B cell (primary cell): ENCODE data around the gene CDC25C. TPM values are rescaled to one million over a fixed set of nuclear protein-coding genes. Genes with fewer than 3 reads are reported as not detected.

Source experiments
- ATAC-seq: fragments of 200-7000 bp; cut with Tn5 transposase; one replicate; pipeline ENCODE4 v1.10.0; 2021; ENCODE audit warnings: low read depth, mild to moderate bottlenecking, moderate number of reproducible peaks, moderate library complexity
- CTCF ChIA-PET: fragments of 350-600 bp; sonication (Branson Sonifier 250); formaldehyde crosslinking; loops from one replicate; lab custom pipeline; 2021; ENCODE audit warnings: antibody characterized with exemption, inconsistent platforms; lab: Charles Lee
- POLR2A ChIA-PET: fragments of 350-600 bp; sonication (Branson Sonifier 250); formaldehyde crosslinking; loops from one replicate; lab custom pipeline; 2021; ENCODE audit warnings: antibody characterized with exemption; lab: Charles Lee
- DNase-seq: peaks from one replicate; pipeline ENCODE4 v3.0.0; 2013
- H2AFZ ChIP-seq: 2 replicates; pipeline ENCODE4 v1.6.1; 2012; ENCODE audit warnings: mild to moderate bottlenecking, low read depth, low read length; ENCODE audit not compliant: insufficient read depth, poor library complexity, severe bottlenecking
- H3K27ac ChIP-seq, 2 donors: 1 replicate in 1 of 2; 2 replicates in 1 of 2; pipeline ENCODE4 v1.5.1; 2012 to 2013; ENCODE audit warnings: low read length in 2 of 2, mild to moderate bottlenecking in 2 of 2, moderate library complexity in 1 of 2
- H3K27me3 ChIP-seq, 4 experiments: fragments of 200-600 bp in 1 of 4; sonication (generic) in 1 of 4; replicated peaks in 1 of 4; 1 replicate in 2 of 4; 2 replicates in 2 of 4; pipeline versions ENCODE4 v1.6.1 to v1.7.0; 2013 to 2016; ENCODE audit warnings: low read length in 3 of 4, mild to moderate bottlenecking in 2 of 4, mixed read lengths in 1 of 4, moderate library complexity in 1 of 4; ENCODE audit not compliant: insufficient read depth in 4 of 4, control insufficient read depth in 3 of 4; ENCODE audit errors: control extremely low read depth in 1 of 4
- H3K36me3 ChIP-seq, 2 experiments: replicated peaks in 1 of 2; 1 replicate in 1 of 2; 2 replicates in 1 of 2; pipeline versions ENCODE4 v1.6.1 to v1.7.1; 2013; ENCODE audit warnings: low read length in 1 of 2; ENCODE audit not compliant: insufficient read depth in 2 of 2, control insufficient read depth in 1 of 2; ENCODE audit errors: control extremely low read depth in 1 of 2, extremely low read depth in 1 of 2
- H3K4me1 ChIP-seq, 2 donors: fragments of 200-600 bp in 1 of 2; sonication (generic) in 1 of 2; 1 replicate in 1 of 2; 2 replicates in 1 of 2; pipeline versions ENCODE4 v1.5.1 to v1.6.1; 2013 to 2017; ENCODE audit warnings: low read length in 2 of 2; ENCODE audit not compliant: control insufficient read depth in 2 of 2, insufficient read depth in 2 of 2
- H3K4me2 ChIP-seq: replicated peaks from 2 replicates; pipeline ENCODE3; 2012; ENCODE audit warnings: mild to moderate bottlenecking, low read depth, low read length; ENCODE audit not compliant: poor library complexity, severe bottlenecking
- H3K4me3 ChIP-seq, 5 experiments: fragments of 200-600 bp in 1 of 5; sonication (generic) in 1 of 5; 1 replicate in 3 of 5; 2 replicates in 2 of 5; pipeline versions ENCODE4 v1.5.1 to v1.7.0; 2011 to 2016; ENCODE audit warnings: low read length in 4 of 5, mild to moderate bottlenecking in 4 of 5, low read depth in 2 of 5, control low read depth in 1 of 5, moderate library complexity in 1 of 5; ENCODE audit not compliant: insufficient read depth in 1 of 5; ENCODE audit errors: control extremely low read depth in 1 of 5, extremely low read depth in 1 of 5
- H3K79me2 ChIP-seq: fragments of 200-600 bp; sonication (generic); one replicate; pipeline ENCODE4 v1.6.0; 2016; ENCODE audit warnings: low read length; ENCODE audit not compliant: control insufficient read depth, insufficient read depth
- H3K9ac ChIP-seq: fragments of 200-600 bp; sonication (generic); 2 replicates; pipeline ENCODE4 v1.6.1; 2017; ENCODE audit warnings: mild to moderate bottlenecking, low read length, moderate library complexity
- H3K9me3 ChIP-seq, 3 donors: one replicate each; pipeline versions ENCODE4 v1.6.1 to v1.7.1; 2013; ENCODE audit warnings: low read length in 2 of 3; ENCODE audit not compliant: control insufficient read depth in 2 of 3, insufficient read depth in 1 of 3; ENCODE audit errors: control extremely low read depth in 1 of 3
- H4K20me1 ChIP-seq: 2 replicates; pipeline ENCODE4 v1.6.0; 2012; ENCODE audit warnings: mild to moderate bottlenecking, low read length; ENCODE audit not compliant: insufficient read depth, control insufficient read depth, poor library complexity, severe bottlenecking
- H3K27ac Mint-ChIP-seq: one replicate; pipeline ENCODE4 v1.8.0; 2021; ENCODE audit warnings: mixed read lengths
- H3K27me3 Mint-ChIP-seq: one replicate; pipeline ENCODE4 v1.8.0; 2021; ENCODE audit warnings: mixed read lengths
- H3K4me1 Mint-ChIP-seq: one replicate; pipeline ENCODE4 v1.8.0; 2021; ENCODE audit warnings: mixed read lengths
- H3K4me3 Mint-ChIP-seq: one replicate; pipeline ENCODE4 v1.8.0; 2021; ENCODE audit warnings: mixed read lengths
- H3K9me3 Mint-ChIP-seq: one replicate; pipeline ENCODE4 v1.8.0; 2022; ENCODE audit warnings: mixed read lengths; ENCODE audit not compliant: insufficient read depth
- EZH2 ChIP-seq: IDR thresholded peaks from 2 replicates; pipeline ENCODE4 v1.6.1; 2012; ENCODE audit warnings: borderline replicate concordance, low read depth, mild to moderate bottlenecking, moderate library complexity, low read length; ENCODE audit not compliant: insufficient read depth, poor library complexity, severe bottlenecking
- WGBS: methylation state at CpG from one replicate; pipeline ENCODE4 v1.1.5; 2013; ENCODE audit warnings: missing lambda C conversion rate; ENCODE audit not compliant: insufficient coverage; 5-methylcytosine and 5-hydroxymethylcytosine counted together
- intact Hi-C: fragments of 100-400 bp; cut with micrococcal nuclease; formaldehyde crosslinking; loops from one replicate; pipeline ENCODE4 v1.10.0; 2022
- polyA plus RNA-seq: library from polyadenylated mRNA; depleted of rRNA; stranded (reverse); fragments of >200 nt; gene quantifications from 2 replicates; pipeline ENCODE4 v1.2.3, GENCODE V29; 2012
- total RNA-seq, 2 donors: library from RNA; stranded (reverse); fragments of 120-200 nt in 1 of 2; gene quantifications; 1 replicate in 1 of 2; 2 replicates in 1 of 2; pipeline versions ENCODE4 v1.2.3 to v1.2.4, GENCODE V29; 2013 to 2022
- TF ChIP-seq, protein P1 (sequence below): fragments of 200-600 bp; IDR thresholded peaks from one replicate; pipeline ENCODE4 v1.8.0; 2022; ENCODE audit warnings: antibody characterized with exemption, mild to moderate bottlenecking

CDC25C gene
- total and polyA plus RNA-seq, 2 donors (not counting 1 experiment from before 2014, with no cell fraction given) = 0.03 TPM; not detected in 1

GRCh38 chr5:138303372-138303771, 28.2 kb downstream of the CDC25C start:
- CTCF ChIA-PET = no interaction called here
- ATAC-seq = no peak
- WGBS = 100% methylated on average over 5 of the region's 6 CpGs

DNA sequence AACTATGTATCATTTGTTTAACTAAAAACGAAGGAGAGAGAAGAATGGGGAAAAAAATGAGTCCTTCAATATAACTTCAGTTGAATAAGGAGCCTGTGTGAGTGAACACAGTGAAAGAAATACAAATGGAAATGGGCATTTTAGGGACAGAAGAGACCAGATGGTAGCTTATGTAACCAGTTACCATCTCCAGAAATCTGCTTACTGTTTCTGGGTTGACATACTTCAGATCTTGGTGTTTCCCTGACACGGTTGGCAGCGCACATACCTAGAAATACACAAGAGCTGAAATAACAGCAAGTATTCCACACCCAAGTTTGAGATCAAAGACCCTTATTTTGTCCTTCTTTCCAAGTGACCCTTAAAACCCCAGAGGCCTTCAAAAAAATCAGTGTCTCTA, 42.3 kb downstream of the CDC25C start:
- H3K27me3 Mint-ChIP-seq = no peaks in the 10 kb centered on the region
- H3K9ac ChIP-seq = no peak overlapping the region
- no peak overlapping the region for H3K4me3 ChIP-seq
- no peak for DNase-seq
- no peak for TF ChIP-seq EZH2
- H4K20me1 ChIP-seq = no peaks in the 10 kb centered on the region
- no peak overlapping the region for H3K4me2 ChIP-seq
- H3K79me2 ChIP-seq = no peaks in the 10 kb centered on the region
- no peaks in the 10 kb centered on the region for H3K4me1 ChIP-seq
- ChIA-PET CTCF (no interaction called here), POLR2A (no interaction called here)
- H3K4me3 Mint-ChIP-seq = no peak overlapping the region
- no peaks in the 10 kb centered on the region for H3K9me3 ChIP-seq
- H3K36me3 ChIP-seq = no peaks in the 10 kb centered on the region
- no peak overlapping the region for H3K27ac Mint-ChIP-seq
- H3K27ac ChIP-seq = no peak overlapping the region
- H3K27me3 ChIP-seq = no peaks in the 10 kb centered on the region
- H3K4me1 Mint-ChIP-seq = peaks cover 1% of the 10 kb centered on the region
- 96% methylated on average over 2 of the region's 3 CpGs for WGBS
- H3K9me3 Mint-ChIP-seq = no peaks in the 10 kb centered on the region
- ATAC-seq = no peak
- intact Hi-C loops = no loop called here
- no peak overlapping the region for H2AFZ ChIP-seq

More at GRCh38 chr5:138303372-138303771, 28.2 kb downstream of the CDC25C start:
- H3K27ac Mint-ChIP-seq = no peak overlapping the region
- intact Hi-C loops = no loop called here
- H3K27me3 Mint-ChIP-seq = no peaks in the 10 kb centered on the region
- Histone ChIP-seq H3K27ac (no peak overlapping the region), H3K4me1 (no peaks in the 10 kb centered on the region), H4K20me1 (no peaks in the 10 kb centered on the region), H3K4me3 (no peak overlapping the region), H3K27me3 (no peaks in the 10 kb centered on the region), H2AFZ (no peak overlapping the region), H3K36me3 (no peaks in the 10 kb centered on the region), H3K4me2 (no peak overlapping the region), H3K9ac (no peak overlapping the region), H3K79me2 (no peaks in the 10 kb centered on the region), H3K9me3 (peaks cover 0 to 6% (median 0%) of the 10 kb centered on the region in 3 donors)
- H3K4me1 Mint-ChIP-seq = no peaks in the 10 kb centered on the region
- H3K4me3 Mint-ChIP-seq = no peak overlapping the region
- no peaks in the 10 kb centered on the region for H3K9me3 Mint-ChIP-seq
- TF ChIP-seq, protein P1, sequence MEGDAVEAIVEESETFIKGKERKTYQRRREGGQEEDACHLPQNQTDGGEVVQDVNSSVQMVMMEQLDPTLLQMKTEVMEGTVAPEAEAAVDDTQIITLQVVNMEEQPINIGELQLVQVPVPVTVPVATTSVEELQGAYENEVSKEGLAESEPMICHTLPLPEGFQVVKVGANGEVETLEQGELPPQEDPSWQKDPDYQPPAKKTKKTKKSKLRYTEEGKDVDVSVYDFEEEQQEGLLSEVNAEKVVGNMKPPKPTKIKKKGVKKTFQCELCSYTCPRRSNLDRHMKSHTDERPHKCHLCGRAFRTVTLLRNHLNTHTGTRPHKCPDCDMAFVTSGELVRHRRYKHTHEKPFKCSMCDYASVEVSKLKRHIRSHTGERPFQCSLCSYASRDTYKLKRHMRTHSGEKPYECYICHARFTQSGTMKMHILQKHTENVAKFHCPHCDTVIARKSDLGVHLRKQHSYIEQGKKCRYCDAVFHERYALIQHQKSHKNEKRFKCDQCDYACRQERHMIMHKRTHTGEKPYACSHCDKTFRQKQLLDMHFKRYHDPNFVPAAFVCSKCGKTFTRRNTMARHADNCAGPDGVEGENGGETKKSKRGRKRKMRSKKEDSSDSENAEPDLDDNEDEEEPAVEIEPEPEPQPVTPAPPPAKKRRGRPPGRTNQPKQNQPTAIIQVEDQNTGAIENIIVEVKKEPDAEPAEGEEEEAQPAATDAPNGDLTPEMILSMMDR = no peak
- TF ChIP-seq EZH2 = no peak
- POLR2A ChIA-PET = no interaction called here
- DNase-seq = no peak
